Measurements from ENCODE around the gene MFRP. TPM values are rescaled to one million over a fixed set of nuclear protein-coding genes. Genes with fewer than 3 reads are reported as not detected.
A peak's percentile ranks its signal among the peaks of the same experiment; 100 is the strongest.

MFRP gene
- total RNA-seq, 2 experiments from 2014 or later = not detected

DNA sequence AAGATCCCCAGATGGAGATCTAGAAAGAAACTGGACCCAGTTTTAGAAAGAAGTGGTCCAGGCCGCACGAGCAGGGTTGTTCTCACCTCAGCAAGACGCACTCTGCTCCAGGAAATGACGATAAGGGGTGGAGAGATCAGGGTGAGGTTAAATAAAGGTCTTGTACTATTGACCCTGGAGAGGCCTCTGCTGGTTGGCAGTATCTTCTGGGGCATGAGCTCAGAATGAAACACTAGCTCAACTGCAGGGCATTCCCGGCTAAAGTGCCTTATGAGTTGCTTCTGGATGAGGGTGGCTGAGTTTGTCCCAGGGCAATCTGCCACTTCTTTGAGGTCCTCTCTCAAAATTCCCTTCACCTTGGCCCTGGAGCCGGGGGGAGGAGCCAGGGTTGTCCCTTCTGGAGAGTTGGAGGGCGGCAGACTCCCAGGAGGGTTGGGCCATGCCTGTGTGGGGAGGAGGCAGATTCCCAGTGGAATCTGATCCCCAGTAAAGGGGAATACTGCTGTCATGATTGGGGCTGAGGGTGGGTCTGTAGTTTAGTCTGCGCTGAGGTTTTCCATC, 24.1 kb upstream of the MFRP start:
- peaks cover 24 to 33% of the 10 kb centered on the region in 2 experiments for H3K27me3 ChIP-seq (ENCODE audit: control insufficient read depth in 1 of 2, insufficient read depth in 2 of 2, low read length in 2 of 2)

DNA sequence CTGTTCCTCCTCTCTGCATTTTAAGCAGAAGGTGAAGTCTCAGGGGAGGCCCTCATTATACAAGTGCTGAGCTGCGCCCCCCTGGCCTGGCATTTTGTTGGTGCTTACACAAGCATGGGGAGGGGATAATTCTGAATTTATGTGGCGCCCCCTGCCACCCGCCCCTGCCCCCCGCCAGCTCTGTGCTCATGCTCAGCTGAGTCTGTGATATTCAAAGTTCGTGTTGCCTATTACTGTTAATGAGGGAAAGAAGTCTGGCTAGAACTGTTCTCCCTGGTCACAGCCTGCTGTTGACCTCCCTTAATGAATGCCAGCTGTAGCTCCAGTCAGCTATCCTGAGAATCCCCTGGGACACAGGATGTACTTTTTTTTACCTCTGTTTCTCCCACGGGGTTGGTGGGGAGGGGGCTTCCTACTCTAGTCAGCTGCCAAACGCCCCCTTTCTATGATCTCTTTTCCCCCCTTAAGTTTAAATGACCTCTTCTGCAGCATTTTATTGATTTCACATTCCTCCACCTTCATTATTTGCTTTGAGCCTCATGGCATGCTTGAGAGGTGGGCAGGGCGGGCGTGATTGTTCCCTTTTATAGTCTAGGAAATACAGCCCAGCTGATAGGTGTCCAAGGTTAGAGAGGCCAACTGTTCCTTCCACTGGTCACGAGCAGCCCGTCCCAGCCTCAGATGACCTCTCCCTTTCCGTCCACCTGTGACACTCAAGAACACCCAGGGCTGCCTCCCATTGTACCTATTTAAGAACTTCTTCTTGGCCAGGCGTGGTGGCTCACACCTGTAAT, 22.8 kb upstream of the MFRP start:
- DNase-seq (no peak), ATAC-seq (ENCODE audit: poor library complexity) (no peak)
- H3K27ac Mint-ChIP-seq = no peak overlapping the region
- peaks cover 19% of the 10 kb centered on the region for H3K4me1 ChIP-seq (ENCODE audit: insufficient read depth, low read length)
- peaks cover 7% of the 10 kb centered on the region for H3K4me1 Mint-ChIP-seq (ENCODE audit: low read depth)
- H3K27me3 Mint-ChIP-seq = peaks cover 73% of the 10 kb centered on the region
- H3K4me3 Mint-ChIP-seq = no peak overlapping the region
- H3K27ac ChIP-seq (ENCODE audit: low read depth in 1 of 2, low read length in 2 of 2) = no peak overlapping the region
- POLR2A ChIA-PET = no interaction called here
- H3K36me3 Mint-ChIP-seq (ENCODE audit: low read depth) = no peaks in the 10 kb centered on the region
- TF ChIP-seq, protein P1, sequence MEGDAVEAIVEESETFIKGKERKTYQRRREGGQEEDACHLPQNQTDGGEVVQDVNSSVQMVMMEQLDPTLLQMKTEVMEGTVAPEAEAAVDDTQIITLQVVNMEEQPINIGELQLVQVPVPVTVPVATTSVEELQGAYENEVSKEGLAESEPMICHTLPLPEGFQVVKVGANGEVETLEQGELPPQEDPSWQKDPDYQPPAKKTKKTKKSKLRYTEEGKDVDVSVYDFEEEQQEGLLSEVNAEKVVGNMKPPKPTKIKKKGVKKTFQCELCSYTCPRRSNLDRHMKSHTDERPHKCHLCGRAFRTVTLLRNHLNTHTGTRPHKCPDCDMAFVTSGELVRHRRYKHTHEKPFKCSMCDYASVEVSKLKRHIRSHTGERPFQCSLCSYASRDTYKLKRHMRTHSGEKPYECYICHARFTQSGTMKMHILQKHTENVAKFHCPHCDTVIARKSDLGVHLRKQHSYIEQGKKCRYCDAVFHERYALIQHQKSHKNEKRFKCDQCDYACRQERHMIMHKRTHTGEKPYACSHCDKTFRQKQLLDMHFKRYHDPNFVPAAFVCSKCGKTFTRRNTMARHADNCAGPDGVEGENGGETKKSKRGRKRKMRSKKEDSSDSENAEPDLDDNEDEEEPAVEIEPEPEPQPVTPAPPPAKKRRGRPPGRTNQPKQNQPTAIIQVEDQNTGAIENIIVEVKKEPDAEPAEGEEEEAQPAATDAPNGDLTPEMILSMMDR (IDR thresholded peaks at IDR 0.05) = no peak
- H3K9me3 Mint-ChIP-seq = no peaks in the 10 kb centered on the region
- H3K36me3 ChIP-seq (ENCODE audit: insufficient read depth, low read length) = no peaks in the 10 kb centered on the region
- intact Hi-C loops (cut with DNase I, micrococcal nuclease) = no loop called here
- no peak overlapping the region for H3K4me3 ChIP-seq (ENCODE audit: low read length)
- peaks cover 36 to 45% of the 10 kb centered on the region in 2 experiments for H3K27me3 ChIP-seq (ENCODE audit: control insufficient read depth in 1 of 2, insufficient read depth in 2 of 2, low read length in 2 of 2)
- CTCF ChIA-PET = interaction anchor here (0.9 to 3.6 kb wide), 2 partner anchors 13 to 105 kb away, joined by 3 to 20 read pairs; no protein-coding TSS in a partner anchor
- no peaks in the 10 kb centered on the region for H3K9me3 ChIP-seq (ENCODE audit: control insufficient read depth in 1 of 2, insufficient read depth in 1 of 2, low read length in 2 of 2)

More for the DNA sequence above, 24.1 kb upstream of the MFRP start:
- TF ChIP-seq, protein P1 (IDR thresholded peaks at IDR 0.05) = no peak
- ChIA-PET CTCF (interaction anchor here (1.5 to 2.2 kb wide), 2 partner anchors 14 to 32 kb away, joined by 4 to 11 read pairs; no protein-coding TSS in a partner anchor), POLR2A (no interaction called here)
- Mint-ChIP-seq H3K36me3 (ENCODE audit: low read depth) (no peaks in the 10 kb centered on the region), H3K9me3 (no peaks in the 10 kb centered on the region), H3K4me3 (no peak overlapping the region), H3K27ac (no peak overlapping the region), H3K4me1 (ENCODE audit: low read depth) (no peaks in the 10 kb centered on the region), H3K27me3 (peaks cover 60% of the 10 kb centered on the region)
- DNase-seq (peak in 2 of 14 experiments; percentile 54 to 55), ATAC-seq (ENCODE audit: poor library complexity) (peak; percentile 68)
- H3K4me1 ChIP-seq (ENCODE audit: insufficient read depth, low read length) = peaks cover 13% of the 10 kb centered on the region
- no peaks in the 10 kb centered on the region for H3K9me3 ChIP-seq (ENCODE audit: control insufficient read depth in 1 of 2, insufficient read depth in 1 of 2, low read length in 2 of 2)
- H3K27ac ChIP-seq (ENCODE audit: low read depth in 1 of 2, low read length in 2 of 2) = no peak overlapping the region
- no peaks in the 10 kb centered on the region for H3K36me3 ChIP-seq (ENCODE audit: insufficient read depth, low read length)
- no peak overlapping the region for H3K4me3 ChIP-seq (ENCODE audit: low read length)
- intact Hi-C loops (cut with DNase I, micrococcal nuclease) = no loop called here

DNA sequence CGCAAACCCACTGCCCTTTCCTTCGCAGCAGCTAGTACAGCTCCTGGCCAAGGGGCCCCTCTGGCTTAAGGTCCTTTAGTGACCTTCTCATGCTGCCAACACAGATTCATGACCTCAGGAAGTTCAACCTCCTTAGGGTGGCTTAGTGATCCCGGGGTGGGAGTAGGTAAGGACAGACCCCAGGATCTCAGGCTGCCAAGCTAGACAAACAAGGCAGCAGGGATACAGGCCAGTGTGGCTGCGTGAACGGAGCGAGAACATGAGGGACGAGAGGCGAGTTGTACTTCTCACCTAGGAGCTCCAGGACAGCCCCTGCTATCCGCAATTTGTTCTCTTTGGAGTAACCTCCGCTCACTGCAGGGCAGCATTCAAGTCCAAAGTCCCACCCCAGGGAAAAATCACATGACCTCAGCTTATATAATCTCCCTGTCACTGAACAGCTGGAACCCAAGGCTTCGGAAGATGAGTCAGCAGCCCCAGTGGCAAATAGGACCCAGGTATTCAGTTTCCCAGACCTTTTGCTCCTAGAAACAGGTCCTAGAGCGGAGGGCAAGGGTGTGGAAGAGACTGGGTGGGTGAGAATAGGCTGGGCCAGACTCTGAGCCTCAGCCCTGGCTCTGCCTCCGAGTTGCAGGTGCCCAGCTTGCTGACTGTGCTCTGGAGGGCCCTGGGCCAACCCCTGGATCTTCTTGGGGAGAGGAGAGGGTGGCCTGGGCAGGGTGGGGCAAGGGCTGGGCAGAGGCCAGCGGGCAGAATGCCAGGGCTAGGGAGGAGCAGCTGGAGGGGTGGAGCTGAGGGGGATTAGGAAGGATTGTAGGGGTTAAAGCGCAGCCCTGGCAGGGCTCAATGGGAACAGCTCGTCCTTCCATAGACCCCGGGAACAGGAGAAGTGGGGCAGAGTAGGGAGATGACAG, 21.9 kb upstream of the MFRP start:
- ChIA-PET CTCF (interaction anchor here (0.9 to 3.6 kb wide), 2 partner anchors 12 to 106 kb away, joined by 3 to 20 read pairs; no protein-coding TSS in a partner anchor), POLR2A (no interaction called here)
- TF ChIP-seq, protein P1 (IDR thresholded peaks at IDR 0.05) = no peak
- H3K4me3 Mint-ChIP-seq = no peak overlapping the region
- Histone ChIP-seq H3K27me3 (ENCODE audit: control insufficient read depth in 1 of 2, insufficient read depth in 2 of 2, low read length in 2 of 2) (peaks cover 41 to 51% of the 10 kb centered on the region in 2 experiments), H3K36me3 (ENCODE audit: insufficient read depth, low read length) (no peaks in the 10 kb centered on the region), H3K4me3 (ENCODE audit: low read length) (no peak overlapping the region), H3K9me3 (ENCODE audit: control insufficient read depth in 1 of 2, insufficient read depth in 1 of 2, low read length in 2 of 2) (no peaks in the 10 kb centered on the region), H3K27ac (ENCODE audit: low read depth in 1 of 2, low read length in 2 of 2) (no peak overlapping the region), H3K4me1 (ENCODE audit: insufficient read depth, low read length) (peaks cover 17% of the 10 kb centered on the region)
- peaks cover 7% of the 10 kb centered on the region for H3K4me1 Mint-ChIP-seq (ENCODE audit: low read depth)
- ATAC-seq (ENCODE audit: poor library complexity) (no peak), DNase-seq (no peak)
- no peak overlapping the region for H3K27ac Mint-ChIP-seq
- peaks cover 76% of the 10 kb centered on the region for H3K27me3 Mint-ChIP-seq
- H3K9me3 Mint-ChIP-seq = no peaks in the 10 kb centered on the region
- intact Hi-C loops (cut with DNase I, micrococcal nuclease) = no loop called here
- H3K36me3 Mint-ChIP-seq (ENCODE audit: low read depth) = no peaks in the 10 kb centered on the region
